Activated naive CD8-positive, alpha-beta T cell treated with anti-CD3 and anti-CD28 coated beads, Interleukin-2, amount 50 U/mL, for 24 hours (primary cell): ENCODE data around the gene PIP5K1C.
A peak's percentile ranks its signal among the peaks of the same experiment; 100 is the strongest.

Experiments used
- ATAC-seq: fragments of 150-1000 bp; cut with Tn5 transposase; one replicate; pipeline ENCODE4 v1.10.0; 2021
- DNase-seq: peaks from one replicate; pipeline ENCODE4 v3.0.0; 2021
- H3K27ac Mint-ChIP-seq: one replicate; pipeline ENCODE4 v1.8.0; 2021; ENCODE audit warnings: mild to moderate bottlenecking, mixed read lengths
- H3K27me3 Mint-ChIP-seq: one replicate; pipeline ENCODE4 v1.8.0; 2021; ENCODE audit warnings: mixed read lengths
- H3K36me3 Mint-ChIP-seq: one replicate; pipeline ENCODE4 v1.8.0; 2021; ENCODE audit warnings: low read depth, mixed read lengths
- H3K4me1 Mint-ChIP-seq: one replicate; pipeline ENCODE4 v1.8.0; 2021; ENCODE audit warnings: mixed read lengths
- H3K4me3 Mint-ChIP-seq: one replicate; pipeline ENCODE4 v1.8.0; 2021; ENCODE audit warnings: mild to moderate bottlenecking, moderate library complexity, mixed read lengths
- H3K9me3 Mint-ChIP-seq: one replicate; pipeline ENCODE4 v1.8.0; 2021; ENCODE audit warnings: mixed read lengths

PIP5K1C gene

DNA sequence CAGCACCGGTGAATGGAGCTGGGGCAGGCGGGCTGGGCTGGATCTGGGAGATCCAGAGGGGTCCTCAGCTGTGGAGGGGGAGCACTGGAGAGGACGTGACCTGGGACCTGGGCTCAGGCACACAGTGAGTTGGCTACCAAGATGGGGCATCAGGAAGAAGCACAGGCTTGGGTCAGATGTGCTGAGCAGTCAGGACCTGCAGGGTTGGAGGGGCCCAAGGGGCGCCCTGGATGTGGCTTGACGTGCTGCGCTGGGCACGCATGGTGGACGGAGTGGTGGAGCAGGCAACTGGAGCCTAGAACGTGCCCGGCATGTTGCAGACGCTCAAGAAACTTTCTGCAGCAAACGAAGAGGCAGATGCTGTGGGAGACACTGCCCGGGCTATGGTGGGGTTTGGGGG is 20.7 kb downstream of the PIP5K1C start:
- ATAC-seq = no peak
- H3K36me3 Mint-ChIP-seq = peaks cover 19% of the 10 kb centered on the region
- peaks cover 15% of the 10 kb centered on the region for H3K4me1 Mint-ChIP-seq
- no peak for DNase-seq
- no peak overlapping the region for H3K27ac Mint-ChIP-seq
- H3K4me3 Mint-ChIP-seq = no peak overlapping the region
- no peaks in the 10 kb centered on the region for H3K27me3 Mint-ChIP-seq
- H3K9me3 Mint-ChIP-seq = no peaks in the 10 kb centered on the region

DNA sequence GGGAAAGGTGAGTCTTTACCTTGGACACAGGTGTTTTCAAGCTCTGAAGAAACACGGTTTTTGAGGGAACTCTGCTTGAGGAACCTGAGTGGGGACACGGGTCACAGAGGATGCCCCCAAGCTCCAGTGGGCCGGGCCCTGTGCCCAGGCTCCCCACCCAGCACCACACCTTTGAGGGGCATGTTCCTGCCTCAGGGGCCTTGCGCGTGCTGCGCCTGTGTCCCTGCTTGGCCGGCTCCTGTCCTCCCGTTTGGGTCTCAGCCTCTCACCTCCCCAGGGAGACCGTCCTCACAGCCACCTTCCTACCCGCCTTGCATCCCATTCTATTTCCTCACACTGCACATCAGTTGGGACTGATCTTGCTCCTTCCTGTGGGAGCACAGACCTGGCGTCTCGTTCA is 21.1 kb downstream of the PIP5K1C start:
- no peak for ATAC-seq
- no peaks in the 10 kb centered on the region for H3K9me3 Mint-ChIP-seq
- no peak for DNase-seq
- H3K36me3 Mint-ChIP-seq = peaks cover 16% of the 10 kb centered on the region
- H3K4me3 Mint-ChIP-seq = no peak overlapping the region
- H3K4me1 Mint-ChIP-seq = peaks cover 12% of the 10 kb centered on the region
- H3K27me3 Mint-ChIP-seq = no peaks in the 10 kb centered on the region
- no peak overlapping the region for H3K27ac Mint-ChIP-seq

DNA sequence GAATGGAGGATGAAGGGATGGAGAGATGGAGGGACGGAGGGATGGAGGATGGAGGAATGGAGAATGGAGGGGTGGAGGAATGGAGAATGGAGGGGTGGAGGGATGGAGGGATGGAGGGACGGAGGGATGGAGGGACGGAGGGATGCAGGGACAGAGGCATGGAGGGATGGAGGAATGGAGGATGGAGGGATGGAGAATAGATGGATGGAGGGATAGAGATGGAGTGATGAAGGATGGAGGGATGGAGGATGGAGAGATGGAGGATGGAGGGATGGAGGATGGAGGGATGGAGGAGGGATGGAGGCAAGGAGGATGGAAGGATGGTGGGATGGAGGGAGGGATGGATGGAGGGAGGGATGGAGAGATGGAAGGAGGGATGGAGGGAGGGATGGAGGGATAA is 22.1 kb downstream of the PIP5K1C start:
- Mint-ChIP-seq H3K27ac (no peak overlapping the region), H3K9me3 (no peaks in the 10 kb centered on the region), H3K27me3 (no peaks in the 10 kb centered on the region), H3K36me3 (peaks cover 11% of the 10 kb centered on the region), H3K4me3 (no peak overlapping the region), H3K4me1 (peaks cover 7% of the 10 kb centered on the region)
- DNase-seq (no peak), ATAC-seq (no peak)

DNA sequence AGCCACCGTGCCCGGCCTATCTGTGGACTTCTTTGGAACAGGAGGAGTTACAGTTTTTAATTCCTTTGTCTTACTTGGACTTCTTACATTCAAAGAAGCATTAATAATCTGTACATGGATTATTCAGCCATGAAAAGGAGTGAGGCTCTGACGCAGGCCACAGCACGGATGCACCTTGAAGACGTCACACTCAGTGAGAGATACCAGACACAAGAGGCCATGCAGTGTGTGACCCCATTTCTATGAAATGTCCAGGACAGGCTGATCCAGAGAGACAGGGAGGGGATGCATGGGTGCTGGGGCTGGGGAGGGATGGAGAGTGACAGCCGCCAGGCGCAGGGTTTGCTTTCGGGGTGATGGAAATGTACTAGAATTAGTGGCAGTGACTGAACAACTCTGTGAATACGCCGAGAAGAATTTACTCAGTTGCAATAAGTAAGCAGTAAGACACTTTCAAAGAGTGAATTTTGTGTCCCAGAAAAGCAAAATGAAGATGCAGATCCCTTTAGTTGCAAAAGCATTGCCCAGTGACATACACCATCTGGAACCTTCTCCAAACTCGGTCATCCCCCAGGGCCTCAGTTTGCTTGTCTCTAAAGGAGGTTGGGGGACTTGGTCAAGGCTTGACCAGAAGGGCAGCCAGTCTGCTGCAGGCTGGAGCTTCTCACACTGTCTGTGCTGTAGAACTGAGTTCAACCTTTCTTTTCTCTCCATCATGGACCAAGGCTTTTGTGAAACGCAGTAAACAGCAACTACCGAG is 25.3 kb downstream of the PIP5K1C start:
- H3K27me3 Mint-ChIP-seq = no peaks in the 10 kb centered on the region
- no peaks in the 10 kb centered on the region for H3K9me3 Mint-ChIP-seq
- H3K36me3 Mint-ChIP-seq = peaks cover 6% of the 10 kb centered on the region
- H3K4me3 Mint-ChIP-seq = no peak overlapping the region
- ATAC-seq (no peak), DNase-seq (no peak)
- peaks cover 32% of the 10 kb centered on the region for H3K4me1 Mint-ChIP-seq
- H3K27ac Mint-ChIP-seq = no peak overlapping the region

DNA sequence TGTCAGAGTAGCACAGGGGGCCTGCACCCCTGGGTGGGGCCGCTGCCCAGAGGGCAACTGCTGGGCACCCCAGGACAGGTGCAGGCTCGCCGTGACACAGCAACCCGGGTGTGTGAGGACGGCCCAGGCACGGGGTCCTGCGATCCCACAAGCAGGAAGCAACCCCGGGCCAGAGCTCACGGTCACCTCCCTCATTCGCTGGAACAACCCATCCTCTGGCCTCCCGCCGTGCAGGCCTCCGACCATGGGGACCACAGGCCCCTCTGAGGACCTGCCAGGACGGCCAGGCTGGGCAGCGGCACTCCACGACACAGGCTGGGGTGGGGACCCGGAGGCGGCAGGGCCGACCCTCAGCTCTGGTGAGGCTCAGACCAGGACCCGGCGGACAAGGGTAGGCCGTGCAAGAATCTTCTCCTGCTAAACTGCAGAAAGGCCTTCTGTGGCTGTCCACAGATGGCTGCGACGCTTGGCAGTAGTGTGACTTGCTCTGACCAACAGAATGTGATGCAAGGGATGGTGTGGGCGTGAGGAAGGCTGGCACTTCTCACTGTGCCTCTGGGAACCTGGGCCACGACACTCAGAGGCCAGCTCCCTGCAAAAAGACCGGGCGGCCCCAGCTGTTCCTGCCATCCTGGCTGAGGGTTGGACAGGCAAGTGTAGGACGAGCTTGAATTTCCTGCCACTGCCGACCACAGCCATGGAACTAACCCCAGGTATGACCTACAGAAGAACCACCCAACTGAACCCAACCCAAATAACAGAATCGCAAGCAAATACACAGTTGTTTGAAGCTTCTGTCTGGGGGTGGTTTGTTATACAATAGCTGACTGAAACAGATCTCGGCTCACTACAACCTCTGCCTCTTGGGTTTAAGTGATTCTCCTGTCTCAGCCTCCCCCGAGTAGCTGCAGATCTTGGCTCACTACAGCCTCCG is 26.5 kb downstream of the PIP5K1C start:
- DNase-seq (no peak), ATAC-seq (no peak)
- Mint-ChIP-seq H3K4me1 (peaks cover 39% of the 10 kb centered on the region), H3K4me3 (no peak overlapping the region), H3K36me3 (peaks cover 6% of the 10 kb centered on the region), H3K27ac (no peak overlapping the region), H3K9me3 (no peaks in the 10 kb centered on the region), H3K27me3 (no peaks in the 10 kb centered on the region)

GRCh38 chr19:3672993-3673392 is 27.3 kb downstream of the PIP5K1C start:
- Mint-ChIP-seq H3K9me3 (no peaks in the 10 kb centered on the region), H3K36me3 (peaks cover 6% of the 10 kb centered on the region), H3K27me3 (no peaks in the 10 kb centered on the region), H3K4me1 (peaks cover 41% of the 10 kb centered on the region), H3K27ac (no peak overlapping the region), H3K4me3 (no peak overlapping the region)
- no peak for DNase-seq
- no peak for ATAC-seq

- peak overlapping the region; percentile 70 for H3K27ac Mint-ChIP-seq
- H3K27me3 Mint-ChIP-seq = no peaks in the 10 kb centered on the region
- DNase-seq (no peak), ATAC-seq (no peak)
- no peaks in the 10 kb centered on the region for H3K9me3 Mint-ChIP-seq
- no peak overlapping the region for H3K4me3 Mint-ChIP-seq
- peaks cover 6% of the 10 kb centered on the region for H3K36me3 Mint-ChIP-seq
- peaks cover 41% of the 10 kb centered on the region for H3K4me1 Mint-ChIP-seq
Observed at GRCh38 chr19:3672575-3672948, 27.7 kb downstream of the PIP5K1C start.

DNA sequence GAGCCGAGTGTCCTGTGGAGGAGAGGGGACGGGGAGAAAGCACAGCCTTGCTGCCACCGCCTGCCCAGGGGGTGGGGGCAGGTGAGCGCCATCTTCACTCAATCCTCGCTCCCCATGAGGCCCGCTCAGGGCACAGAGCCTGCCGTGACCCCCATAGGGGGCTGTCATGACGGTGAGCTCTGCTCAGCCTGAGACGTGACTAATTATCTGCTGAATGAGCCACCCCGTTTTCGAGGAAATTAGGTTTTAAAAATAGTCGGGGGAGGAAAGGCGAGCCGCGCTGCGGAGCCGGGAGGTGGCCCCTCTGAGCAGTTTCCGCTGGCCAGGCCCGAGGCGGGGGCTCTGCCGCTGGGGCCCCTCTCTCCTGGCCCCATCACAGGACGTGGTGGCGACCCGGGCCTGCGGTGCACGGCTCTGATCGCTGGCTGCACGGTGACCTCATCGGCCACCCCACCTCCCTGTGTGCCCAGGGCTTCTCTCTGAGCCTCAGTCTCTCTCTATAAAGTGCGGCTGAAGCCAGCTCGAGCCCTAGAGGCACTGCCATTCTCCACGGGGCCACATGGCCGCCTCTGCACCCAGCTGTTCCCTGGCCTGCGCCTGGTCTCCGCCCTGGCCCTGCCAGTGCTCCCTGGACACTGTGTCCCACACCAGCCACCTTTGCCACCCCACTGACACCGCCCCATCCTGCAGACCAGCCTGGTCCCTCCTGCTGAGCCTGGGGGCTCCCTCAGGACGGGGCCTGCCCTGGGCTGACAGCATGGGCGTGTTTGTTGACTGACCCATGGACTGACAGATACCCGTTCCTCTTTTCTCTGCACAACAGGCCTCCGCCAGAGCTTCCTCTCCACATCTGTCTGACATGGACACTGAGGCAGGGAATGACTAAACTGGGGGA is 28.3 kb downstream of the PIP5K1C start:
- Mint-ChIP-seq H3K9me3 (no peaks in the 10 kb centered on the region), H3K27ac (peak overlapping the region; percentile 78), H3K36me3 (peaks cover 6% of the 10 kb centered on the region), H3K4me1 (peaks cover 37% of the 10 kb centered on the region), H3K4me3 (peak overlapping the region; percentile 68), H3K27me3 (no peaks in the 10 kb centered on the region)
- ATAC-seq = peak; percentile 81
- DNase-seq = peak; percentile 63

DNA sequence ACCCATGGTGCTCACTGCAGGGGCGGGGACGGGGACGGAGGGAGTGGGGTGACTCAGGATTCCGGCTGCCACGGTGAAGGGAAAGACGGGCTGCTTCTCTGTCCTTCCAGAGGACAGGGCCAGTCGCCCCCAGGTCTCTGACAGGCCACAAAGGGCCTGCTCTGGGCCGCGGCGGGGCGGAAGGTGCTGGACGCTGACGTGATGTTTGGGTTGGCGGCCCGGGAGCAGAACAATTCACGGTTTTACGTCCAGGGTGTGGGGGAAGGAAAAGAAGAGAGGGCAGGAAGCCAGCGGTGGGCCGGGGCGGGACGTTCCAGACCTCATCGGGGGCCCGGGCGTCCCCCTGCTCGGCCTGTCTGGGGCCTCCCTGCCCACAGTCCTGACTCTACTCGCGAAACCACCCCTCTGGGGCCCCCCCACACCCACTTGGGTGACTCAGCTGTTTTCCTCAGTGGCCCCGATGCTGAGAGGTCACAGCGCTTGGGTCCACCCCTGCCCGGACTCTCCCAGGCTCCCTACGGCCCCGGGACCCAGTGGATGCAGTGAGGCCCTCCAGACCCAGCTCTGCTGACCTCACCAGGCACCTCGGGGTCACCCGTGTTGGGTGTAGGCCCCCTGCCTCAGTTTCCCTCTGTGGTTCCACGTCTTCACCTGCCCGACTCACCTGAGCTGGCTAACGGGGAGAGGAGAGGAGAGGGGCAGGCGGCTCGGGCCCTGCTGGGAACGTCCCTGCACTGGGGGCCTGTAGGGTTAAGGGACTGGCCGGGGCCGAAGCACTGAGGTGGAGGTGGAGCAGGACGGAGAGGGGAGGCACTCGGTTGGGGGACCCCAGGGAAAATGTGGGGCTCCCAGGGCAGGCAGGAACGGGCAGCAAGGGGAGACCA is 29.2 kb downstream of the PIP5K1C start:
- Mint-ChIP-seq H3K9me3 (no peaks in the 10 kb centered on the region), H3K27ac (peak overlapping the region; percentile 78), H3K4me1 (peaks cover 41% of the 10 kb centered on the region), H3K36me3 (peaks cover 7% of the 10 kb centered on the region), H3K4me3 (peak overlapping the region; percentile 68), H3K27me3 (no peaks in the 10 kb centered on the region)
- ATAC-seq (peak; percentile 67), DNase-seq (peak; percentile 83)

GRCh38 chr19:3669947-3670795 is 30.1 kb downstream of the PIP5K1C start:
- H3K4me1 Mint-ChIP-seq = peaks cover 41% of the 10 kb centered on the region
- peaks cover 7% of the 10 kb centered on the region for H3K36me3 Mint-ChIP-seq
- H3K4me3 Mint-ChIP-seq = peak overlapping the region; percentile 68

DNA sequence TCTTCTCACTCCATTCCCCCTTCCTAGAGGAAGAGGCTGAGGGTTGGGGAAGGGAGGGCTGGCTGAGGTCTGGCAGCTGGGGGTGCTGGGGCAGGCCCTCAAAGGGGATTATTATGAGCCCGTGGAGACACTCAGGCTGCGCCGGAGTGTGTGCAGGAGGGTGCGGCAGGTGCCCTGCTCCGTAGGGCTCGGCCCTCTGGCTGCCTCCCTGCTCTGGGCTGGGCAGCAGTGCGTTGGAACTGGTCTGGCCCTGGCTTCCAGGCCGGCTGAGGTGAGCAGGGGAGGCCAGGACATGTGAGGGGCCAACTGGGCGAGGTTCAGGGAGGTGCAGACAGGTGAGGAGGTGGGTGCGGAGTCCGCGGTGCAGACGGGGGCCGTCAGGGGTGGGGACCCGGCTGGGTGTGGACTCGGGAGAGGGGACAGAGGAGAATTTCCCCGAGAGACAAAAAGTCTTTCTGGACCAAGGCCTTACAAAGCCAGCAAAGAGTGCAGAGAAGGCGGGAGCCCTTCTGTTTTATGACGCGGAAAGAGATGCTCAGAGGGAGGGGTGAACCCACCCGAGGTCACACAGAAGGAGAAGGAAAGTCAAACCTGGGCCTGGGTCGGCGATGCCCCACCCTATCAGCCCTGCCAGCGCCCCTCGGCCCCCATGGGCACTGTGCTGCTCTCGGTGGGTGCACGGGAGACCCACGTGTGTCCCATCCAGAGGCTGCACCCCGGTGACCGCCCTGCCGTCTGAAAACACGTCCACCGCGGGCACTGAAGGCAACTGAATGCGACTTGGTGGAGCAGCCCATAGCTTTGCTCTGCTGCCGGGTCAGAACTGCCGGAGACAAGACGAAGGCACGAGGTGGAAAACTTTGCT is 31.0 kb downstream of the PIP5K1C start:
- Mint-ChIP-seq H3K4me3 (no peak overlapping the region), H3K4me1 (peaks cover 41% of the 10 kb centered on the region), H3K27ac (no peak overlapping the region), H3K27me3 (no peaks in the 10 kb centered on the region), H3K36me3 (peaks cover 2% of the 10 kb centered on the region), H3K9me3 (no peaks in the 10 kb centered on the region)
- no peak for ATAC-seq
- DNase-seq = no peak

More at GRCh38 chr19:3669947-3670795, 30.1 kb downstream of the PIP5K1C start:
- Mint-ChIP-seq H3K27ac (no peak overlapping the region), H3K27me3 (no peaks in the 10 kb centered on the region), H3K9me3 (no peaks in the 10 kb centered on the region)
- ATAC-seq = no peak
- DNase-seq = no peak

DNA sequence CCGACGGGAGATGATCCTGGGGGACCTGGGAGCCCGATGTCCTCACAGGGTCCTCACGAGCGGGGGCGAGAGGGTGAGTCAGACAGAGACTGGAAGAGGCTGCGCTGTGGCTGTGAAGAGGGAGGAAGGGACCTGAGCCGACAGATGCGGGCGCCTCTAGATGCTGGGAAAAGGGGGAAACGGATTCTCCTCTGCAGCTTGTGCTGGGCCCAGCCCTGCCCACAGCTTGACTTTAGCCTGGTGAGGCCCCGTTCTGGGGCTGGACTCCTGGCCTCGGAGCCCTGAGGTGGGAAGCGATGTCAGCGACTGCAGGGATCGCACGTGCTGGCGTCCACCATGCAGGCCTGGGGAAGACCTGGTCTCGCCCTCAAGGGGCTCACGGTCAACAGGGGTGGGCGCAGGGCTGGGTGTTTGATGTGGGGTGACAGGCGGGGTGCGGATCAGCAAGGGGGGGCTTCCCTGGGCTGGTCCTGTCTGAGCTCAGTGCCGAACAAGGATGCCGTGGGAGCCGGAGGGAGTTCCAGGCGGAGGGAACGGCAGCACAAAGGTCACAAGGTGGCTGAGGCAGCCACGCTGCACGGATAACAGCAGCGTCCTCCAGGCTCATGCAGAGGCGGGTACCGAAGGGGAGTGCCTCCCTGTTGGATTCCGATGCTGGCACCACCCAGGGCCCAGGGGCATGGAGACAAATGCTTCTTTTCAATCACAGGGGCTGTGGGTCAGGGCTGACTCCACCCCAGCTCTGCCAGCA is 31.8 kb downstream of the PIP5K1C start:
- Mint-ChIP-seq H3K9me3 (no peaks in the 10 kb centered on the region), H3K4me3 (no peak overlapping the region), H3K27ac (no peak overlapping the region), H3K27me3 (no peaks in the 10 kb centered on the region), H3K4me1 (peaks cover 41% of the 10 kb centered on the region), H3K36me3 (peaks cover 2% of the 10 kb centered on the region)
- no peak for DNase-seq
- no peak for ATAC-seq
